Calu3 (cell line): ENCODE results near the gene PUM1. TPM values are rescaled to one million over a fixed set of nuclear protein-coding genes. Genes with fewer than 3 reads are reported as not detected.
"Not testable (repeated sequence)": the region's sequence is repeated elsewhere in the genome, so short reads cannot be mapped to it uniquely, and the experiment has no call there.

Source experiments
- BruUV-seq: library from RNA; stranded (reverse); fragments of 400-500 nt; replicated peaks from 2 replicates; lab custom pipeline; 2021; lab: Mats Ljungman, UMichigan
- CTCF ChIA-PET: fragments of 300-600 bp; sonication (Branson Sonifier 250); formaldehyde crosslinking; loops from one replicate; lab custom pipeline; 2022; ENCODE audit warnings: antibody characterized with exemption; lab: Charles Lee
- DNase-seq: peaks from one replicate; pipeline ENCODE4 v3.0.0; 2022
- H3K27ac Mint-ChIP-seq: one replicate; pipeline ENCODE4 v1.8.0; 2022; ENCODE audit warnings: mixed read lengths; ENCODE audit not compliant: unreplicated experiment
- H3K27me3 Mint-ChIP-seq: one replicate; pipeline ENCODE4 v1.8.0; 2022; ENCODE audit warnings: mixed read lengths; ENCODE audit not compliant: unreplicated experiment
- H3K36me3 Mint-ChIP-seq: one replicate; pipeline ENCODE4 v1.8.0; 2022; ENCODE audit warnings: mild to moderate bottlenecking, moderate library complexity, mixed read lengths; ENCODE audit not compliant: insufficient read depth, unreplicated experiment
- H3K4me1 Mint-ChIP-seq: one replicate; pipeline ENCODE4 v1.8.0; 2022; ENCODE audit warnings: mild to moderate bottlenecking, low read depth, mixed read lengths; ENCODE audit not compliant: unreplicated experiment
- H3K4me3 Mint-ChIP-seq: one replicate; pipeline ENCODE4 v1.8.0; 2022; ENCODE audit warnings: mild to moderate bottlenecking, low read depth, moderate library complexity, mixed read lengths; ENCODE audit not compliant: unreplicated experiment
- H3K9me3 Mint-ChIP-seq: one replicate; pipeline ENCODE4 v1.8.0; 2022; ENCODE audit warnings: low read depth, mixed read lengths; ENCODE audit not compliant: unreplicated experiment
- CTCF ChIP-seq: fragments of 200-600 bp; IDR thresholded peaks from one replicate; pipeline ENCODE4 v1.8.0; 2022; ENCODE audit warnings: antibody characterized with exemption; ENCODE audit not compliant: unreplicated experiment
- intact Hi-C: fragments of 100-400 bp; cut with micrococcal nuclease; formaldehyde crosslinking; loops from one replicate; pipeline ENCODE4 v1.10.0; 2022; ENCODE audit not compliant: unreplicated experiment
- total RNA-seq: library from RNA; stranded (reverse); gene quantifications from 2 replicates; pipeline ENCODE4 v1.2.3, GENCODE V29; 2022

The PUM1 gene
- total RNA-seq, 1 experiment from 2014 or later = 163 TPM

GRCh38 chr1:30947212-30947611, 118.3 kb downstream of the PUM1 start:
- Mint-ChIP-seq H3K9me3 (no peaks in the 10 kb centered on the region), H3K36me3 (peaks cover 88% of the 10 kb centered on the region), H3K4me1 (no peaks in the 10 kb centered on the region), H3K27me3 (no peaks in the 10 kb centered on the region), H3K4me3 (no peak overlapping the region), H3K27ac (no peak overlapping the region)
- no TSS peak for BruUV-seq
- intact Hi-C loops = no loop called here
- TF ChIP-seq CTCF = no peak
- no peak for DNase-seq
- CTCF ChIA-PET = no interaction called here

- Mint-ChIP-seq H3K4me3 (no peak overlapping the region), H3K4me1 (no peaks in the 10 kb centered on the region), H3K27me3 (no peaks in the 10 kb centered on the region), H3K27ac (no peak overlapping the region), H3K36me3 (peaks cover 74% of the 10 kb centered on the region), H3K9me3 (no peaks in the 10 kb centered on the region)
- no TSS peak for BruUV-seq
- no peak for DNase-seq
- TF ChIP-seq CTCF = no peak
- intact Hi-C loops = no loop called here
- CTCF ChIA-PET = no interaction called here
These were observed 123.1 kb downstream of the PUM1 start for GRCh38 chr1:30942326-30942963.

- CTCF ChIA-PET = no interaction called here
- no peak overlapping the region for H3K27ac Mint-ChIP-seq
- intact Hi-C loops = no loop called here
- H3K4me1 Mint-ChIP-seq = no peaks in the 10 kb centered on the region
- DNase-seq = no peak
- no TSS peak for BruUV-seq
- no peaks in the 10 kb centered on the region for H3K27me3 Mint-ChIP-seq
- TF ChIP-seq CTCF = no peak
- peaks cover 70% of the 10 kb centered on the region for H3K36me3 Mint-ChIP-seq
- no peak overlapping the region for H3K4me3 Mint-ChIP-seq
- no peaks in the 10 kb centered on the region for H3K9me3 Mint-ChIP-seq
These were observed 125.0 kb downstream of the PUM1 start for GRCh38 chr1:30940541-30940940.

- no peak for DNase-seq
- Mint-ChIP-seq H3K27ac (no peak overlapping the region), H3K4me3 (no peak overlapping the region), H3K36me3 (peaks cover 76% of the 10 kb centered on the region), H3K9me3 (no peaks in the 10 kb centered on the region), H3K27me3 (no peaks in the 10 kb centered on the region), H3K4me1 (peaks cover 9% of the 10 kb centered on the region)
- CTCF ChIA-PET = interaction anchor here (0.6 kb wide), 1 partner anchor 132 kb away, joined by 3 read pairs; no protein-coding TSS in a partner anchor
- TF ChIP-seq CTCF = no peak
- intact Hi-C loops = no loop called here
- no TSS peak for BruUV-seq
These were observed 128.9 kb downstream of the PUM1 start for GRCh38 chr1:30936541-30937171.

GRCh38 chr1:30935758-30936157, 129.8 kb downstream of the PUM1 start:
- CTCF ChIA-PET, intact Hi-C loops, BruUV-seq, H3K9me3 Mint-ChIP-seq, DNase-seq, H3K4me1 Mint-ChIP-seq, H3K4me3 Mint-ChIP-seq, H3K27me3 Mint-ChIP-seq, H3K27ac Mint-ChIP-seq: not testable (repeated sequence)
- peaks cover 83% of the 10 kb centered on the region for H3K36me3 Mint-ChIP-seq
